Keratinocyte (primary cell): ENCODE results near the gene PHF3. TPM values are rescaled to one million over a fixed set of nuclear protein-coding genes. Genes with fewer than 3 reads are reported as not detected.

ENCODE experiments used
- DNase-seq: peaks from one replicate; pipeline ENCODE4 v3.0.0-alpha.2; 2011; ENCODE audit warnings: low read depth, missing footprints, low spot score
- FAIRE-seq: peaks from 2 replicates; lab custom pipeline; 2011; peaks lifted over from hg19 to GRCh38; lab: Jason Lieb, UNC
- H2AFZ ChIP-seq: 2 replicates; pipeline ENCODE4 v1.6.0; 2012; ENCODE audit warnings: low read length, control low read depth, inconsistent platforms; ENCODE audit not compliant: control insufficient read depth
- H3K27ac ChIP-seq: 2 replicates; pipeline ENCODE4 v1.5.1; 2011; ENCODE audit warnings: low read length; ENCODE audit not compliant: control insufficient read depth, insufficient read depth
- H3K27me3 ChIP-seq: 3 replicates; pipeline ENCODE4 v1.6.0; 2011; ENCODE audit warnings: low read length; ENCODE audit not compliant: control insufficient read depth, insufficient read depth; ENCODE audit errors: extremely low read depth
- H3K36me3 ChIP-seq, 2 experiments: 2 replicates in 1 of 2; 3 replicates in 1 of 2; pipeline ENCODE4 v1.5.1; 2011; ENCODE audit warnings: low read length in 2 of 2, mild to moderate bottlenecking in 1 of 2; ENCODE audit not compliant: control insufficient read depth in 2 of 2, insufficient read depth in 2 of 2; ENCODE audit errors: extremely low read depth in 1 of 2
- H3K4me1 ChIP-seq: 3 replicates; pipeline ENCODE4 v1.5.1; 2011; ENCODE audit warnings: low read length; ENCODE audit not compliant: control insufficient read depth, insufficient read depth; ENCODE audit errors: extremely low read depth
- H3K4me2 ChIP-seq: 3 replicates; pipeline ENCODE4 v1.6.0; 2011; ENCODE audit warnings: low read depth, low read length; ENCODE audit not compliant: control insufficient read depth, insufficient read depth; ENCODE audit errors: extremely low read depth
- H3K4me3 ChIP-seq, 3 experiments: fragments of 200-600 bp in 1 of 3; sonication (generic) in 1 of 3; 2 replicates in 2 of 3; 3 replicates in 1 of 3; pipeline ENCODE4 v1.5.1; 2011 to 2016; ENCODE audit warnings: low read length in 3 of 3, mild to moderate bottlenecking in 3 of 3, control low read depth in 2 of 3, inconsistent platforms in 1 of 3, low read depth in 1 of 3, mixed read lengths in 1 of 3, mixed run types in 1 of 3, moderate library complexity in 1 of 3; ENCODE audit not compliant: control insufficient read depth in 2 of 3, insufficient read depth in 2 of 3; ENCODE audit errors: extremely low read depth in 1 of 3
- H3K79me2 ChIP-seq: 2 replicates; pipeline ENCODE4 v1.6.0; 2012; ENCODE audit warnings: low read length; ENCODE audit not compliant: control insufficient read depth, insufficient read depth
- H3K9ac ChIP-seq: 3 replicates; pipeline ENCODE4 v1.6.0; 2011; ENCODE audit warnings: low read length; ENCODE audit not compliant: control insufficient read depth, insufficient read depth; ENCODE audit errors: extremely low read depth
- H3K9me1 ChIP-seq: 3 replicates; pipeline ENCODE4 v1.6.0; 2011; ENCODE audit warnings: low read length; ENCODE audit not compliant: control insufficient read depth, insufficient read depth; ENCODE audit errors: extremely low read depth
- H3K9me3 ChIP-seq: 2 replicates; pipeline ENCODE4 v1.5.1; 2012; ENCODE audit warnings: low read depth, low read length; ENCODE audit not compliant: control insufficient read depth
- H4K20me1 ChIP-seq: 3 replicates; pipeline ENCODE4 v1.6.0; 2011; ENCODE audit warnings: low read length; ENCODE audit not compliant: control insufficient read depth, insufficient read depth; ENCODE audit errors: extremely low read depth
- EZH2 ChIP-seq: IDR thresholded peaks from one replicate; pipeline ENCODE4 v1.6.1; 2012; ENCODE audit warnings: inconsistent platforms, mild to moderate bottlenecking, low read length, moderate library complexity
- dilution Hi-C: fragments of 300-500 bp; cut with MboI; formaldehyde crosslinking; loops from one replicate; pipeline ENCODE4 v1.7.0; 2020; ENCODE audit warnings: low sequenced_read_pairs; ENCODE audit not compliant: extremely low pct_ligation_motif_present
- polyA plus RNA-seq, 5 experiments: library from polyadenylated mRNA; depleted of rRNA in 3 of 5; stranded (reverse) in 3 of 5; stranded (forward) in 1 of 5; unstranded in 1 of 5; fragments of >200 nt; gene quantifications; 1 replicate in 1 of 5; 2 replicates in 3 of 5; 3 replicates in 1 of 5; pipeline versions ENCODE4 v1.2.1 to v1.2.3, GENCODE V29; 2011 to 2012; ENCODE audit warnings: missing spikeins in 2 of 5, low read depth in 1 of 5, low replicate concordance in 1 of 5
- TF ChIP-seq, protein P1 (sequence below), 3 experiments: IDR thresholded peaks in 1 of 3; conservative IDR thresholded peaks in 1 of 3; optimal IDR thresholded peaks in 1 of 3; 2 replicates in 2 of 3; 3 replicates in 1 of 3; pipeline versions ENCODE3 to v1.5.1; 2011; ENCODE audit warnings: low read length in 3 of 3, mild to moderate bottlenecking in 3 of 3, moderate library complexity in 2 of 3, control low read depth in 1 of 3, inconsistent platforms in 1 of 3; ENCODE audit not compliant: insufficient read depth in 2 of 3; ENCODE audit errors: extremely low read depth in 1 of 3

PHF3 gene
- polyA plus RNA-seq, 1 donor (not counting 4 experiments of a cell fraction or from before 2014, with no cell fraction given) = 13.7 TPM

DNA sequence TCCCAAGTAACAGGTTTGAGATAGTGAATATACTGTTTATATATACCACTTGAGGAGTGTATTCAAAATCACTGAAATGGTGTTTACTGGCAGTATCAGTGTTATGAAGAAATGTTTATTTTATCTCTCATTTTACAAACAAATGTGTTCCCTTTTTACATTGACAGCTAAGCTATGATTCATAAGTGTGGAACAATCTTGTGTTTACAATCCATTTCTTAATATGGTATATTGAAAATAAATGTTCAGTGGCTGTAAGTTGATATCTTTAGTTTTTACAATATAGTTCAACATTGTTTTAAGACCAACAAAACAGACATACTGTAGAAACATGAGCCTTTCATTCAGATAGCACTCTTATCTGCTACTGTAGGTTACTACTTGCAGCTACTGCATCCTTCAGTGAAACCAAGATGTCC is 14.3 kb downstream of the PHF3 start:
- no peak for FAIRE-seq

GRCh38 chr6:63652980-63653379 is 17.4 kb downstream of the PHF3 start:
- TF ChIP-seq, protein P1, sequence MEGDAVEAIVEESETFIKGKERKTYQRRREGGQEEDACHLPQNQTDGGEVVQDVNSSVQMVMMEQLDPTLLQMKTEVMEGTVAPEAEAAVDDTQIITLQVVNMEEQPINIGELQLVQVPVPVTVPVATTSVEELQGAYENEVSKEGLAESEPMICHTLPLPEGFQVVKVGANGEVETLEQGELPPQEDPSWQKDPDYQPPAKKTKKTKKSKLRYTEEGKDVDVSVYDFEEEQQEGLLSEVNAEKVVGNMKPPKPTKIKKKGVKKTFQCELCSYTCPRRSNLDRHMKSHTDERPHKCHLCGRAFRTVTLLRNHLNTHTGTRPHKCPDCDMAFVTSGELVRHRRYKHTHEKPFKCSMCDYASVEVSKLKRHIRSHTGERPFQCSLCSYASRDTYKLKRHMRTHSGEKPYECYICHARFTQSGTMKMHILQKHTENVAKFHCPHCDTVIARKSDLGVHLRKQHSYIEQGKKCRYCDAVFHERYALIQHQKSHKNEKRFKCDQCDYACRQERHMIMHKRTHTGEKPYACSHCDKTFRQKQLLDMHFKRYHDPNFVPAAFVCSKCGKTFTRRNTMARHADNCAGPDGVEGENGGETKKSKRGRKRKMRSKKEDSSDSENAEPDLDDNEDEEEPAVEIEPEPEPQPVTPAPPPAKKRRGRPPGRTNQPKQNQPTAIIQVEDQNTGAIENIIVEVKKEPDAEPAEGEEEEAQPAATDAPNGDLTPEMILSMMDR (optimal IDR thresholded peaks at IDR 0.05 in 1 of 3, IDR thresholded peaks at IDR 0.05 in 1 of 3, conservative IDR thresholded peaks at IDR 0.05 in 1 of 3; ENCODE audit: extremely low read depth in 1 of 3, insufficient read depth in 2 of 3, low read length in 3 of 3) = no peak
- no peak for TF ChIP-seq EZH2
- Histone ChIP-seq H3K79me2 (peaks cover 80% of the 10 kb centered on the region), H3K9me1 (no peaks in the 10 kb centered on the region), H4K20me1 (no peaks in the 10 kb centered on the region), H3K27me3 (no peaks in the 10 kb centered on the region), H2AFZ (no peak overlapping the region), H3K9ac (no peak overlapping the region), H3K4me3 (no peak overlapping the region), H3K4me2 (no peak overlapping the region), H3K9me3 (no peaks in the 10 kb centered on the region), H3K4me1 (no peaks in the 10 kb centered on the region), H3K27ac (no peak overlapping the region), H3K36me3 (no peaks in the 10 kb centered on the region)
- no peak for DNase-seq
- no peak for FAIRE-seq
- dilution Hi-C loops = no loop called here

More for the DNA sequence above, 14.3 kb downstream of the PHF3 start:
- Histone ChIP-seq H3K4me2 (no peak overlapping the region), H3K4me3 (no peak overlapping the region), H3K79me2 (peaks cover 80% of the 10 kb centered on the region), H2AFZ (no peak overlapping the region), H3K27ac (no peak overlapping the region), H3K36me3 (no peaks in the 10 kb centered on the region), H3K9me3 (no peaks in the 10 kb centered on the region), H3K27me3 (no peaks in the 10 kb centered on the region), H3K9me1 (no peaks in the 10 kb centered on the region), H3K9ac (no peak overlapping the region), H4K20me1 (no peaks in the 10 kb centered on the region), H3K4me1 (peaks cover 9% of the 10 kb centered on the region)
- dilution Hi-C loops = no loop called here
- no peak for DNase-seq
- TF ChIP-seq EZH2 = no peak

DNA sequence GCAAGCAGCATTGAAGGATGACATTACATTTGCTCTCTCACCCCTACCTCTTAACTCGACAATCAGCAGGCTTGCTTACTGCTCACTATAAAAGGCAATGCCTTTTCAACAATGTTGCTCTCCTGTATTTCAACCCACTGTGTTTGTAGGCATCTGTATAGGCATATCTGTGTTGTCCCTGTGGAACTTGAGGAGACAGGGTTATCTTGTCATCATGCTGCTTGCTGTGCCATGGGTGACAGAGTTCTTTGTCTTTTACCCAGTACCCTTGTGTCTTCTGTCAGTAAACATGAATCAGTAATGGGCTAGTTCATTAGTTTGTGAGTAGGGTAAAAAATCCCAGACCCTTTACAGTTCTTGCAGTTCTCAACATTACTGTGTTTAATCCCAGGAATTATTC is 25.2 kb downstream of the PHF3 start:
- peaks cover 2% of the 10 kb centered on the region for H4K20me1 ChIP-seq
- FAIRE-seq (no peak), DNase-seq (no peak)
- no peaks in the 10 kb centered on the region for H3K27me3 ChIP-seq
- peaks cover 51% of the 10 kb centered on the region for H3K79me2 ChIP-seq
- H2AFZ ChIP-seq = no peak overlapping the region
- no peaks in the 10 kb centered on the region for H3K9me1 ChIP-seq
- dilution Hi-C loops = no loop called here
- H3K9me3 ChIP-seq = no peaks in the 10 kb centered on the region
- H3K4me1 ChIP-seq = peaks cover 11% of the 10 kb centered on the region
- no peak overlapping the region for H3K9ac ChIP-seq
- no peak overlapping the region for H3K4me3 ChIP-seq
- H3K27ac ChIP-seq = no peak overlapping the region
- TF ChIP-seq, protein P1 (optimal IDR thresholded peaks at IDR 0.05 in 1 of 3, IDR thresholded peaks at IDR 0.05 in 1 of 3, conservative IDR thresholded peaks at IDR 0.05 in 1 of 3; ENCODE audit: extremely low read depth in 1 of 3, insufficient read depth in 2 of 3, low read length in 3 of 3) = no peak
- TF ChIP-seq EZH2 = no peak
- no peak overlapping the region for H3K4me2 ChIP-seq
- H3K36me3 ChIP-seq = no peaks in the 10 kb centered on the region
